ENCODE data around the gene CETP. TPM values are rescaled to one million over a fixed set of nuclear protein-coding genes. Genes with fewer than 3 reads are reported as not detected.

CETP gene
- total and polyA plus RNA-seq, 2 of the 13 experiments (the other 11 are each of a cell fraction or from before 2014, with no cell fraction given) = 0.31 to 9.8 TPM

- TF ChIP-seq GTF3A (CRISPR knock-in tag; conservative IDR thresholded peaks at IDR 0.05) (no peak), ZNF878 (CRISPR knock-in tag; IDR thresholded peaks at IDR 0.05) (0 out of 2 replicates have a peak, but pooled peaks have one; percentile 29), DPF2 (CRISPR knock-in tag; IDR thresholded peaks at IDR 0.05; ENCODE audit: borderline replicate concordance, low read depth) (no peak), RARA (CRISPR knock-in tag; IDR thresholded peaks at IDR 0.05) (peak; percentile 70), RBFOX2 (IDR thresholded peaks at IDR 0.05; ENCODE audit: low read depth, low read length) (0 out of 2 replicates have a peak, but pooled peaks have one; percentile 21), ZNF530 (CRISPR knock-in tag; IDR thresholded peaks at IDR 0.05; ENCODE audit: low read depth) (no peak), GZF1 (CRISPR knock-in tag; IDR thresholded peaks at IDR 0.05) (no peak)
Observed at GRCh38 chr16:56946767-56947603, 14.8 kb upstream of the CETP start (continued).

GRCh38 chr16:56947604-56947995 lies 14.2 kb upstream of the CETP start:
- intact Hi-C loops (cut with micrococcal nuclease; ENCODE audit: unreplicated experiment) = no loop called here
- no peaks in the 10 kb centered on the region for H3K9me3 ChIP-seq (ENCODE audit: low read length)
- H3K4me1 ChIP-seq (ENCODE audit: insufficient read depth, low read length) = peaks cover 67% of the 10 kb centered on the region
- WGBS (ENCODE audit: low lambda C conversion rate) = 62% methylated on average over 2 of the region's 2 CpGs
- FAIRE-seq = no peak
- H3K9ac ChIP-seq (ENCODE audit: insufficient read depth, low read depth, low read length) = no peak overlapping the region
- no TSS peak for BruUV-seq (replicated peaks)
- no peak for ATAC-seq
- no peak overlapping the region for H3K4me2 ChIP-seq (ENCODE audit: low read depth, low read length)
- ChIA-PET CTCF (ENCODE audit: low intra/inter-chr PET ratio, low total read pairs) (no interaction called here), POLR2A (interaction anchor here (0.8 to 5.2 kb wide), 8 partner anchors 9 to 91 kb away, joined by 3 to 39 read pairs (median 5); partner anchors contain the start of gene HERPUD1)
- H3K36me3 ChIP-seq (replicated peaks in 1 of 2; ENCODE audit: control insufficient read depth in 1 of 2, insufficient read depth in 2 of 2, low read length in 2 of 2) = peaks cover 9 to 26% of the 10 kb centered on the region in 2 experiments
- H4K20me1 ChIP-seq (ENCODE audit: insufficient read depth, low read length) = peaks cover 17% of the 10 kb centered on the region; the same call in 1 of the 2 replicates
- H2AFZ ChIP-seq (ENCODE audit: low read length) = no peak overlapping the region
- in situ Hi-C loops (cut with HindIII; ENCODE audit: extremely low pct_ligation_motif_present, low pct_unique_long_range_greater_than_20kb) = no loop called here
- no peak overlapping the region for H3K4me3 ChIP-seq (replicated peaks in 1 of 3; ENCODE audit: insufficient read depth in 1 of 3, low read depth in 2 of 3, low read length in 3 of 3)
- TF ChIP-seq POLR2A (IDR thresholded peaks at IDR 0.05; ENCODE audit: insufficient read depth in 1 of 2, low read depth in 2 of 2, low read length in 2 of 2) (peak in 1 of 2 experiments; percentile 7; a peak in 2 of 4 replicates), GATA4 (IDR thresholded peaks at IDR 0.05; ENCODE audit: borderline replicate concordance, low read depth) (no peak)
- no peak overlapping the region for H3K27ac ChIP-seq (ENCODE audit: extremely low read length, insufficient read depth, low read length)
- H3K27me3 ChIP-seq (ENCODE audit: control insufficient read depth in 1 of 2, insufficient read depth in 2 of 2, low read length in 2 of 2) = no peaks in the 10 kb centered on the region
- DNase-seq (ENCODE audit: low spot score) = no peak
- H3K79me2 ChIP-seq (ENCODE audit: insufficient read depth, low read length) = no peaks in the 10 kb centered on the region
